CD1c-positive myeloid dendritic cell (primary cell): Measurements from ENCODE around the gene PCNX1.

Experiments
- DNase-seq: peaks from one replicate; pipeline ENCODE4 v3.0.0-alpha.2; 2016; ENCODE audit errors: extremely low spot score

The PCNX1 gene

DNA sequence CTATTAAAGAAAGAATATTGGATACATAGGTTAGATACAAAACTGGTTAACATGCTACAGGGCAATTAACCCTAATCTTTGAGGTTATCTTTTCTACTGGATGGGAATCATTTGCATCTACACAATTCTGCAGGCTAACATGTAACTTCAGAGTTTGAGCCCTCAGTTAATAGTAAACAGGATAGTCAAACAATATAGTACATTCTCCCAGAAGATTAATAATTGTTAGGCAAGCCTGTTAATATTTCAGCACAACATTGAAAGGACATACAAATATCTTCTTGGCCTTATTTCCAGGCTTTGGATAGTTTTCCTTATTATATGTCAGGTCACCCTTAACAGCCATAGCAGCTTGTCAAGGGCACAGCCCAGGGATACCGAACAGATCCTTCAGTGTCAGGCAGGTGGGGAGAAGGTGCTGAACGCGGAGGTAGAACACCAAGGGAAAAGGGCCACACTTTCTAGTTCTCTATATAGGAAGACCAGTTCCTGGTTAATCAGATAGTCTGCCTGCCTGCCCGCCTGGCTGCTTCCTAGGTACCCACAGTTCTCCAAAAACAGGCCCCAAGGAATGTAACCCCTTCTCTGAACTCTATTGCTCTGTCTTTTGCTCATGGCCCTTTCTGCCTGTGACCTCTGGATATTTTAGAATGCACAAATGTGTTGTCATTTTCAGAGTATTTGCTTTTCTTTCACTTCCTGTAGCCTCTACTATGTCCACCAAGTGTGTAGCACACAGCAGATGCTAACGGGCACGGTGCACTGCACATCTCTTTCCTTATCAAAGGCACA lies 256.0 kb downstream of the PCNX1 start:
- DNase-seq, result no peak

DNA sequence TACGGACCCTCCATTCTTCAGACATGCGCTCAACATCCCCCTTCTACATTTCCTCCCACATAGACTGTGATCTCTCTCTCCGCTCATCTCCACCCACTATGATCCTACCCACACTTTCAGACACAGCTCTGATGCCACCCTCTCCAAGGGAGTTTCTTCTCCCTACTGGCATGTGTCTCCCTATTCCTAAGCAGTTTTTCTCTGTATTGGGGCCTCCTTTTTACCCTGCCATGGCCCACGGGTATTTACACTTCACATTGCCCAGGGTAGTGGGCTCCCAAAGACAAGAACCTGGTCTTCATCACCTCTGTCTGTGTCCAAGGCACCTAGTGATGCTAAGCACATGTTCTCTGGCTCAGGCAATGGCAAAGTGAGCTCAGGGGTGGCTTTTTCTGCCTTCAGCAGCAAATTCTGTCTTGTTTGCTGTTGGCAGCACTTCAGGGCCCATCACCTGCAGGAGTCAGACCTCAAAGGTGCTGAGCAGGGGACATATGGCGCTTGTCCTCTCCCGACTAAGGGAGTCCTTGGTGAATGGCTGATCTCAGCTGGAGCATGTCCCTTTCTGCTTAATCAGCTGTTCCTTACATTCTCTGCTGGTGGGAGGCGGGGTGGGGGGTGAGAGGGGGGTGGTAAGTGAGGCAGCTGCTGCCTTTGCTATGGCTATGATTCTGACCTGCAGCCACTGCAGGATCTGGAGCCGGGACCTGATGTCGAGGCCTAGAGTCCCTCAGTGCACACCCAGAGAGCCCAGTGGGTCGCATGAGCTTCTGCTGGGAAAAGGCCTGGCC lies 256.8 kb downstream of the PCNX1 start:
- no peak for DNase-seq
